Measurements from ENCODE around the gene IL5.
A peak's percentile ranks its signal among the peaks of the same experiment; 100 is the strongest.
"Not testable (repeated sequence)": the region's sequence is repeated elsewhere in the genome, so short reads cannot be mapped to it uniquely, and the experiment has no call there.

The IL5 gene

DNA sequence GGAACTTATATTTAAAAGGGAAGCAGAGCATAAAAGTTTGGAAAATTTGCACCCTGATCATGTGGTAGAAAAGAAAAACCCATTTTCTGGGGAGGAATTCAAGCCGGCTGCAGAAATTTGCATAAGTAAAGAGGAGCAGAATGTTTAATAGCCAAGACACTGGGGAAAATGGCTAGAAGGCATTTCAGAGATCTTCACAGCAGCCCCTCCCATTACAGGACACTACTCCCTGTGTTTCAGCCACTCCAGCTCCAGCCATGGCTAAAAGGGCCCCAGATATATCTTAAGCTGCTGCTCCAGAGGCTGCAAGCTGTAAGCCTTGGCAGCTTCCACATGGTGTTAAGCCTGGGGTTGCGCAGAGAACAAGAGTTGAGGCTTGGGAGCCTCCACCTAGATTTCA, 21.2 kb upstream of the IL5 start:
- not testable (repeated sequence) for H3K27ac ChIP-seq (replicated peaks; ENCODE audit: low read length); H3K36me3 ChIP-seq (replicated peaks in 1 of 2; ENCODE audit: control insufficient read depth in 2 of 2, insufficient read depth in 2 of 2, low read length in 2 of 2)

DNA sequence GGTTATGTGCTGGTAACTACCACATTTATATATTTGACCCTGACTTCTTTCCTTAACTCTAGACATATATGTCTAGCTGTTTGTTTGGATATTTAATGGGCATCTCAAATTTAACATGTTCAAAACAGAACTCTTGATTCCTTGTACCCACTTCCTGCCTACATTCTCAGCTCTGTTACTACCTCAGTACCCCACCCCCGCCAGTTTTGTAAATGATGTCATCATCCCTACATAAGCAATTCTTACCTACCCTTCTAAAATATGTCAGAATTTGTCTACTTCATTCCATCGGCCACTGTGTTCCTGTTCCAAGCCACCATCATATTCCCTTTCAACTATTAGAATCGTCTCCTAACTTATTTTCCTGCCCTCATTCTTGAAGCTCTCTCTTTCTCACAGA, 18.3 kb upstream of the IL5 start:
- H3K9me3 ChIP-seq (replicated peaks in 1 of 2; ENCODE audit: control insufficient read depth in 2 of 2, insufficient read depth in 1 of 2, low read depth in 1 of 2, low read length in 2 of 2), result no peaks in the 10 kb centered on the region
- no peak overlapping the region for H3K18ac ChIP-seq (ENCODE audit: low read length)
- no peak for DNase-seq (ENCODE audit: low spot score)
- no peak overlapping the region for H3K9ac ChIP-seq (ENCODE audit: low read depth, low read length, poor library complexity)
- no peak overlapping the region for H3K4me3 ChIP-seq (ENCODE audit: low read length in 2 of 2)
- no peak overlapping the region for H2BK15ac ChIP-seq (ENCODE audit: low read length)
- H2BK5ac ChIP-seq (ENCODE audit: low read length), result no peak overlapping the region
- H3K4me2 ChIP-seq (ENCODE audit: insufficient read depth, low read length, poor library complexity, severe bottlenecking), result no peak overlapping the region
- H3K79me1 ChIP-seq (ENCODE audit: low read depth, low read length), result peaks cover 2% of the 10 kb centered on the region
- no peak overlapping the region for H2AFZ ChIP-seq (ENCODE audit: low read length)
- H3K27me3 ChIP-seq (ENCODE audit: control insufficient read depth in 3 of 3, insufficient read depth in 3 of 3, low read depth in 1 of 3, low read length in 3 of 3), result no peaks in the 10 kb centered on the region
- H2AK5ac ChIP-seq (ENCODE audit: low read depth, low read length), result no peak overlapping the region
- peaks cover 0 to 2% of the 10 kb centered on the region in 2 donors for H3K4me1 ChIP-seq (ENCODE audit: control insufficient read depth in 2 of 2, insufficient read depth in 1 of 2, low read depth in 1 of 2, low read length in 2 of 2)
- no peak overlapping the region for H4K91ac ChIP-seq (ENCODE audit: low read depth, low read length, poor library complexity)
- H2BK120ac ChIP-seq (ENCODE audit: low read depth, low read length), result no peak overlapping the region
- no peak overlapping the region for H2BK12ac ChIP-seq (ENCODE audit: low read length)
- H3K36me3 ChIP-seq (replicated peaks in 1 of 2; ENCODE audit: control insufficient read depth in 2 of 2, insufficient read depth in 2 of 2, low read length in 2 of 2), result peaks cover 0 to 6% of the 10 kb centered on the region in 2 donors
- H3K27ac ChIP-seq (replicated peaks; ENCODE audit: low read length), result no peak overlapping the region
- no peak overlapping the region for H3K4ac ChIP-seq (ENCODE audit: low read length)
- no peak overlapping the region for H3K23ac ChIP-seq (ENCODE audit: low read depth, low read length, poor library complexity)
- no peak overlapping the region for H4K8ac ChIP-seq (ENCODE audit: low read depth, low read length)
- no peak overlapping the region for H3K14ac ChIP-seq (ENCODE audit: low read length)
- no CpG with 5 or more reads among the region's 3 CpGs for WGBS, 2 donors (ENCODE audit: extremely low coverage in 2 of 2, insufficient read length in 2 of 2, insufficient replicate concordance in 1 of 2)

More for the DNA sequence above, 21.2 kb upstream of the IL5 start:
- not testable (repeated sequence) for H3K18ac ChIP-seq (ENCODE audit: low read length); H4K91ac ChIP-seq (ENCODE audit: low read depth, low read length, poor library complexity); H3K4ac ChIP-seq (ENCODE audit: low read length); H4K8ac ChIP-seq (ENCODE audit: low read depth, low read length); H3K9ac ChIP-seq (ENCODE audit: low read depth, low read length, poor library complexity); H2BK120ac ChIP-seq (ENCODE audit: low read depth, low read length); H3K4me3 ChIP-seq (ENCODE audit: low read length in 2 of 2); H2AK5ac ChIP-seq (ENCODE audit: low read depth, low read length); DNase-seq (ENCODE audit: low spot score); H2BK5ac ChIP-seq (ENCODE audit: low read length); H3K9me3 ChIP-seq (replicated peaks in 1 of 2; ENCODE audit: control insufficient read depth in 2 of 2, insufficient read depth in 1 of 2, low read depth in 1 of 2, low read length in 2 of 2); H2BK12ac ChIP-seq (ENCODE audit: low read length); H3K79me1 ChIP-seq (ENCODE audit: low read depth, low read length); H3K23ac ChIP-seq (ENCODE audit: low read depth, low read length, poor library complexity); H3K14ac ChIP-seq (ENCODE audit: low read length); H3K4me1 ChIP-seq (ENCODE audit: control insufficient read depth in 2 of 2, insufficient read depth in 1 of 2, low read depth in 1 of 2, low read length in 2 of 2); H2BK15ac ChIP-seq (ENCODE audit: low read length); H3K27me3 ChIP-seq (ENCODE audit: control insufficient read depth in 3 of 3, insufficient read depth in 3 of 3, low read depth in 1 of 3, low read length in 3 of 3); H3K4me2 ChIP-seq (ENCODE audit: insufficient read depth, low read length, poor library complexity, severe bottlenecking); H2AFZ ChIP-seq (ENCODE audit: low read length)
- WGBS, 2 donors (ENCODE audit: extremely low coverage in 2 of 2, insufficient read length in 2 of 2, insufficient replicate concordance in 1 of 2), result no CpG with 5 or more reads among the region's 2 CpGs

DNA sequence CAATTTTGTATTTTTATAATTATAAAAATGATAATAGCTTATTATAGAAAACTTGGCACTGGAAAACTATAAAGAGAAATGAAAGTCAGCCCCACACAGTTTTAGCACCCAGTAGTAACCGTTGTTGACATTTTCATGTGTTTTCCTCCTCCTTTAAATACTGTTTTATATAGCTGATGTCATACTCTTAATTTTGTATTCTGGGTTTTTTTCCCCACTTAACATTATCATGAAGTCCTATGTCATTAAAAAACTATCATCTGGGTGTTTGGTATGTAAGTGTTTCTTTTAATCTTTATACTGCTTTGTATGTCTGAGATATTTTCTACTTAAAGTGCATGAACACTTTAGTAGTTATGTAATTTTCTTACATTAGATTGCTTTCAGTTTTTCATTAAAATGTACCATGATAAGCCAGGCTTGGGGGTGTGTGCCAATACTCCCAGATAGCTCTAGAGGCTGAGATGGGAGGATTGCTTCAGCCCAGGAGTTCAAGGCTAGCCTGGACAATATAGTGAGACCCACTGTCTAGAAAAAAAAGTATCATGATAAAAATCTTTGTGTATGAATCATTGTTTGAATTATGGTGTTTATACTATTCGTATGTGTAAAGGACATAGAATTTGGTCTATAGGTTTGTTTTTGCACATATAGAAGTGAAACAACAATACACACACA, 16.2 kb upstream of the IL5 start:
- no peak overlapping the region for H4K8ac ChIP-seq (ENCODE audit: low read depth, low read length)
- no peak overlapping the region for H2AK5ac ChIP-seq (ENCODE audit: low read depth, low read length)
- H4K91ac ChIP-seq (ENCODE audit: low read depth, low read length, poor library complexity), result no peak overlapping the region
- H3K9me3 ChIP-seq (replicated peaks in 1 of 2; ENCODE audit: control insufficient read depth in 2 of 2, insufficient read depth in 1 of 2, low read depth in 1 of 2, low read length in 2 of 2), result no peaks in the 10 kb centered on the region
- H3K36me3 ChIP-seq (replicated peaks in 1 of 2; ENCODE audit: control insufficient read depth in 2 of 2, insufficient read depth in 2 of 2, low read length in 2 of 2), result peaks cover 0 to 6% of the 10 kb centered on the region in 2 donors
- peaks cover 2% of the 10 kb centered on the region for H3K79me1 ChIP-seq (ENCODE audit: low read depth, low read length)
- H3K14ac ChIP-seq (ENCODE audit: low read length), result no peak overlapping the region
- H3K27ac ChIP-seq (replicated peaks; ENCODE audit: low read length), result no peak overlapping the region
- H3K23ac ChIP-seq (ENCODE audit: low read depth, low read length, poor library complexity), result no peak overlapping the region
- H2BK12ac ChIP-seq (ENCODE audit: low read length), result no peak overlapping the region
- no peak overlapping the region for H2BK5ac ChIP-seq (ENCODE audit: low read length)
- DNase-seq (ENCODE audit: low spot score), result no peak
- H3K4me2 ChIP-seq (ENCODE audit: insufficient read depth, low read length, poor library complexity, severe bottlenecking), result no peak overlapping the region
- H3K4me3 ChIP-seq (ENCODE audit: low read length in 2 of 2), result no peak overlapping the region
- peaks cover 0 to 2% of the 10 kb centered on the region in 2 donors for H3K4me1 ChIP-seq (ENCODE audit: control insufficient read depth in 2 of 2, insufficient read depth in 1 of 2, low read depth in 1 of 2, low read length in 2 of 2)
- H3K27me3 ChIP-seq (ENCODE audit: control insufficient read depth in 3 of 3, insufficient read depth in 3 of 3, low read depth in 1 of 3, low read length in 3 of 3), result no peaks in the 10 kb centered on the region
- H3K18ac ChIP-seq (ENCODE audit: low read length), result no peak overlapping the region
- H2BK15ac ChIP-seq (ENCODE audit: low read length), result no peak overlapping the region
- H2BK120ac ChIP-seq (ENCODE audit: low read depth, low read length), result no peak overlapping the region
- WGBS, 2 donors (ENCODE audit: extremely low coverage in 2 of 2, insufficient read length in 2 of 2, insufficient replicate concordance in 1 of 2), result no CpG with 5 or more reads among the region's 2 CpGs
- H3K9ac ChIP-seq (ENCODE audit: low read depth, low read length, poor library complexity), result no peak overlapping the region
- H3K4ac ChIP-seq (ENCODE audit: low read length), result no peak overlapping the region
- H2AFZ ChIP-seq (ENCODE audit: low read length), result no peak overlapping the region

DNA sequence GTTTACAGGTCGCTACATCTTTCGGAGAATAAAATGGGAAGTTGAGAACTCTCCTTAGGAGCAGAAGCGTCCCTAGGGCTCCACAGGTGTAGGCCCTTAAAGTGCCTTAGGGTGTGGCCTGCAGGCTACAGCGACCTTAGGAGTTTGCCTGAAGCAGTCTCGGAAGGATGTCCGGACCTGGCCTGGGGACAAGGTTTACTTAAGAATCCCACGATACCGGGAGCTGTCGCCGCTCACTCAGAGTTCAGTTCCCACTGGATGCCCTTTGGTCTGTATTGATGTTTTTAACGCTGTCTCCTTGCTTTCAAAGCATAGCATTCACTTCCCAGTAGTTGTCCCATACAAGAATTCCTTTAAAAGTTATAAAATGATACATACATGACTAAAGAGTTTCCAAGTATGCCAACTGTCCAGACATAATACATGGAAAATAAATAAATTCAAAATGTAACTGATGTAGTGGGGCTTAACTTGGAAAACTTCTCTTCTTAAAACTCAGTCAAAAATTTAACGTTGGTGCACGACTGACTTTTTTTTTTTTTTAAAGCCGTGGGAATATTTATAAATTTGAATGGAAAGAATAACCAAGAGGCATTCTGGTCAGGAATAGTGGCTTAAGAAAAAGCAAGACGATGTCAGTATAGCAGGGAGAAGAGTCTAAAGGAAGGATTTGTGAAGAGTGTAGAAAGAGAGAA, 14.3 kb upstream of the IL5 start:
- H2AK5ac ChIP-seq (ENCODE audit: low read depth, low read length), result no peak overlapping the region
- peaks cover 0 to 6% of the 10 kb centered on the region in 2 donors for H3K36me3 ChIP-seq (replicated peaks in 1 of 2; ENCODE audit: control insufficient read depth in 2 of 2, insufficient read depth in 2 of 2, low read length in 2 of 2)
- H2AFZ ChIP-seq (ENCODE audit: low read length), result peak overlapping the region; percentile 97
- no peak overlapping the region for H3K23ac ChIP-seq (ENCODE audit: low read depth, low read length, poor library complexity)
- no peak overlapping the region for H2BK120ac ChIP-seq (ENCODE audit: low read depth, low read length)
- H3K27ac ChIP-seq (replicated peaks; ENCODE audit: low read length), result peak overlapping the region; percentile 72
- H3K27me3 ChIP-seq (ENCODE audit: control insufficient read depth in 3 of 3, insufficient read depth in 3 of 3, low read depth in 1 of 3, low read length in 3 of 3), result no peaks in the 10 kb centered on the region
- 100% methylated on average over 1 of the region's 15 CpGs; no CpG with 5 or more reads in 1 of the 2 donors for whole genome bisulfite sequencing, 2 donors (ENCODE audit: extremely low coverage in 2 of 2, insufficient read length in 2 of 2, insufficient replicate concordance in 1 of 2)
- H3K4me1 ChIP-seq (ENCODE audit: control insufficient read depth in 2 of 2, insufficient read depth in 1 of 2, low read depth in 1 of 2, low read length in 2 of 2), result peaks cover 0 to 2% of the 10 kb centered on the region in 2 donors
- no peak overlapping the region for H2BK5ac ChIP-seq (ENCODE audit: low read length)
- H3K14ac ChIP-seq (ENCODE audit: low read length), result no peak overlapping the region
- no peak overlapping the region for H2BK15ac ChIP-seq (ENCODE audit: low read length)
- peaks cover 2% of the 10 kb centered on the region for H3K79me1 ChIP-seq (ENCODE audit: low read depth, low read length)
- no peak overlapping the region for H4K91ac ChIP-seq (ENCODE audit: low read depth, low read length, poor library complexity)
- H3K4me3 ChIP-seq (ENCODE audit: low read length in 2 of 2), result peak overlapping the region; percentile 54 to 81
- no peak overlapping the region for H2BK12ac ChIP-seq (ENCODE audit: low read length)
- no peaks in the 10 kb centered on the region for H3K9me3 ChIP-seq (replicated peaks in 1 of 2; ENCODE audit: control insufficient read depth in 2 of 2, insufficient read depth in 1 of 2, low read depth in 1 of 2, low read length in 2 of 2)
- H3K4ac ChIP-seq (ENCODE audit: low read length), result no peak overlapping the region
- H4K8ac ChIP-seq (ENCODE audit: low read depth, low read length), result no peak overlapping the region
- H3K18ac ChIP-seq (ENCODE audit: low read length), result no peak overlapping the region
- no peak for DNase-seq (ENCODE audit: low spot score)
- peak overlapping the region; percentile 58 for H3K4me2 ChIP-seq (ENCODE audit: insufficient read depth, low read length, poor library complexity, severe bottlenecking)
- peak overlapping the region; percentile 64 for H3K9ac ChIP-seq (ENCODE audit: low read depth, low read length, poor library complexity)

Data from neuronal stem cell (in vitro differentiated cells).